ENCODE measurements around the gene PXMP4.

The PXMP4 gene

GRCh38 chr20:33728463-33728862, 8.4 kb upstream of the PXMP4 start:
- H3K4me1 ChIP-seq: peaks cover 4% of the 10 kb centered on the region
- no peaks in the 10 kb centered on the region for H3K27me3 ChIP-seq (ENCODE audit: control insufficient read depth, insufficient read depth, low read length)
- no peak overlapping the region for H3K9ac ChIP-seq
- no peak overlapping the region for H3K27ac ChIP-seq
- no peak overlapping the region for H3K4me3 ChIP-seq (ENCODE audit: low read depth, low read length)
- H2AFZ ChIP-seq: no peak overlapping the region
- no peaks in the 10 kb centered on the region for H3K36me3 ChIP-seq (ENCODE audit: control insufficient read depth, insufficient read depth, low read length)
- H3K79me2 ChIP-seq: no peaks in the 10 kb centered on the region
- TF ChIP-seq, protein P1, sequence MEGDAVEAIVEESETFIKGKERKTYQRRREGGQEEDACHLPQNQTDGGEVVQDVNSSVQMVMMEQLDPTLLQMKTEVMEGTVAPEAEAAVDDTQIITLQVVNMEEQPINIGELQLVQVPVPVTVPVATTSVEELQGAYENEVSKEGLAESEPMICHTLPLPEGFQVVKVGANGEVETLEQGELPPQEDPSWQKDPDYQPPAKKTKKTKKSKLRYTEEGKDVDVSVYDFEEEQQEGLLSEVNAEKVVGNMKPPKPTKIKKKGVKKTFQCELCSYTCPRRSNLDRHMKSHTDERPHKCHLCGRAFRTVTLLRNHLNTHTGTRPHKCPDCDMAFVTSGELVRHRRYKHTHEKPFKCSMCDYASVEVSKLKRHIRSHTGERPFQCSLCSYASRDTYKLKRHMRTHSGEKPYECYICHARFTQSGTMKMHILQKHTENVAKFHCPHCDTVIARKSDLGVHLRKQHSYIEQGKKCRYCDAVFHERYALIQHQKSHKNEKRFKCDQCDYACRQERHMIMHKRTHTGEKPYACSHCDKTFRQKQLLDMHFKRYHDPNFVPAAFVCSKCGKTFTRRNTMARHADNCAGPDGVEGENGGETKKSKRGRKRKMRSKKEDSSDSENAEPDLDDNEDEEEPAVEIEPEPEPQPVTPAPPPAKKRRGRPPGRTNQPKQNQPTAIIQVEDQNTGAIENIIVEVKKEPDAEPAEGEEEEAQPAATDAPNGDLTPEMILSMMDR (IDR thresholded peaks at IDR 0.05): no peak
- no peaks in the 10 kb centered on the region for H3K9me3 ChIP-seq (ENCODE audit: control insufficient read depth, low read length)
- H3K4me2 ChIP-seq (ENCODE audit: low read length): no peak overlapping the region

- Histone ChIP-seq H2AFZ (no peak overlapping the region), H3K36me3 (ENCODE audit: control insufficient read depth, insufficient read depth, low read length) (no peaks in the 10 kb centered on the region), H3K27me3 (ENCODE audit: control insufficient read depth, insufficient read depth, low read length) (no peaks in the 10 kb centered on the region), H3K27ac (no peak overlapping the region), H3K9me3 (ENCODE audit: control insufficient read depth, low read length) (no peaks in the 10 kb centered on the region), H3K79me2 (no peaks in the 10 kb centered on the region), H3K4me1 (peaks cover 4% of the 10 kb centered on the region), H3K9ac (no peak overlapping the region), H3K4me2 (ENCODE audit: low read length) (no peak overlapping the region), H3K4me3 (ENCODE audit: low read depth, low read length) (no peak overlapping the region)
- TF ChIP-seq, protein P1 (IDR thresholded peaks at IDR 0.05): no peak
Measured at GRCh38 chr20:33727806-33728205, 7.7 kb upstream of the PXMP4 start.

- Histone ChIP-seq H3K27ac (no peak overlapping the region), H3K4me1 (peaks cover 4% of the 10 kb centered on the region), H3K27me3 (ENCODE audit: control insufficient read depth, insufficient read depth, low read length) (no peaks in the 10 kb centered on the region), H2AFZ (no peak overlapping the region), H3K4me3 (ENCODE audit: low read depth, low read length) (no peak overlapping the region), H3K9me3 (ENCODE audit: control insufficient read depth, low read length) (no peaks in the 10 kb centered on the region), H3K36me3 (ENCODE audit: control insufficient read depth, insufficient read depth, low read length) (no peaks in the 10 kb centered on the region), H3K79me2 (no peaks in the 10 kb centered on the region), H3K9ac (no peak overlapping the region), H3K4me2 (ENCODE audit: low read length) (no peak overlapping the region)
- TF ChIP-seq, protein P1 (IDR thresholded peaks at IDR 0.05): no peak
Measured at GRCh38 chr20:33727115-33727479, 7.0 kb upstream of the PXMP4 start.

- H3K9ac ChIP-seq: no peak overlapping the region
- no peaks in the 10 kb centered on the region for H3K9me3 ChIP-seq (ENCODE audit: control insufficient read depth, low read length)
- TF ChIP-seq, protein P1 (IDR thresholded peaks at IDR 0.05): no peak
- H3K4me1 ChIP-seq: peaks cover 4% of the 10 kb centered on the region
- H3K36me3 ChIP-seq (ENCODE audit: control insufficient read depth, insufficient read depth, low read length): no peaks in the 10 kb centered on the region
- peak overlapping the region; percentile 4 for H3K27ac ChIP-seq
- no peaks in the 10 kb centered on the region for H3K79me2 ChIP-seq
- H2AFZ ChIP-seq: peak overlapping the region; percentile 45
- no peak overlapping the region for H3K4me2 ChIP-seq (ENCODE audit: low read length)
- H3K27me3 ChIP-seq (ENCODE audit: control insufficient read depth, insufficient read depth, low read length): no peaks in the 10 kb centered on the region
- no peak overlapping the region for H3K4me3 ChIP-seq (ENCODE audit: low read depth, low read length)
Measured at GRCh38 chr20:33725607-33726264, 5.6 kb upstream of the PXMP4 start.

- TF ChIP-seq, protein P1 (IDR thresholded peaks at IDR 0.05): no peak
- no peak overlapping the region for H3K4me2 ChIP-seq (ENCODE audit: low read length)
- no peak overlapping the region for H2AFZ ChIP-seq
- no peaks in the 10 kb centered on the region for H3K9me3 ChIP-seq (ENCODE audit: control insufficient read depth, low read length)
- H3K4me1 ChIP-seq: peaks cover 5% of the 10 kb centered on the region
- no peak overlapping the region for H3K27ac ChIP-seq
- H3K36me3 ChIP-seq (ENCODE audit: control insufficient read depth, insufficient read depth, low read length): no peaks in the 10 kb centered on the region
- no peak overlapping the region for H3K4me3 ChIP-seq (ENCODE audit: low read depth, low read length)
- no peaks in the 10 kb centered on the region for H3K27me3 ChIP-seq (ENCODE audit: control insufficient read depth, insufficient read depth, low read length)
- peaks cover 4% of the 10 kb centered on the region for H3K79me2 ChIP-seq
- H3K9ac ChIP-seq: no peak overlapping the region
Measured at GRCh38 chr20:33724439-33725094, 4.5 kb upstream of the PXMP4 start.
